Mesothelial cell of epicardium (in vitro differentiated cells): ENCODE measurements around the gene DPF3. TPM values are rescaled to one million over a fixed set of nuclear protein-coding genes. Genes with fewer than 3 reads are reported as not detected.
A peak's percentile ranks its signal among the peaks of the same experiment; 100 is the strongest.

Experiments used
- DNase-seq, 2 experiments: peaks; one replicate each; pipeline ENCODE4 v3.0.0; 2021; ENCODE audit warnings: low spot score in 2 of 2; ENCODE audit not compliant: unreplicated experiment in 2 of 2
- H3K27ac Mint-ChIP-seq: 2 replicates; pipeline ENCODE4 v1.8.0; 2021; ENCODE audit warnings: mixed read lengths
- H3K27me3 Mint-ChIP-seq: 2 replicates; pipeline ENCODE4 v1.8.0; 2021; ENCODE audit warnings: low read depth, mixed read lengths
- H3K36me3 Mint-ChIP-seq: 2 replicates; pipeline ENCODE4 v1.8.0; 2021; ENCODE audit warnings: mixed read lengths
- H3K4me1 Mint-ChIP-seq: 2 replicates; pipeline ENCODE4 v1.8.0; 2021; ENCODE audit warnings: mixed read lengths
- H3K4me3 Mint-ChIP-seq: 2 replicates; pipeline ENCODE4 v1.8.0; 2021; ENCODE audit warnings: mild to moderate bottlenecking, moderate library complexity, mixed read lengths
- H3K9me3 Mint-ChIP-seq: 2 replicates; pipeline ENCODE4 v1.8.0; 2021; ENCODE audit warnings: mixed read lengths
- CTCF ChIP-seq: fragments of 200-600 bp; sonication (generic); IDR thresholded peaks from one replicate; pipeline ENCODE4 v1.5.0; 2021; ENCODE audit warnings: antibody characterized with exemption; ENCODE audit not compliant: unreplicated experiment
- total RNA-seq: library from RNA; stranded (reverse); gene quantifications from 3 replicates; pipeline ENCODE4 v1.2.1, GENCODE V29; 2021

Gene DPF3
- total RNA-seq, 1 donor from 2014 or later: 1.3 TPM

GRCh38 chr14:72783741-72784140, 110.2 kb downstream of the DPF3 start:
- TF ChIP-seq CTCF: no peak
- Mint-ChIP-seq H3K36me3 (no peaks in the 10 kb centered on the region), H3K27me3 (no peaks in the 10 kb centered on the region), H3K4me1 (peaks cover 38% of the 10 kb centered on the region), H3K4me3 (no peak overlapping the region), H3K27ac (no peak overlapping the region), H3K9me3 (no peaks in the 10 kb centered on the region)
- DNase-seq: no peak

GRCh38 chr14:72782817-72783216, 111.1 kb downstream of the DPF3 start:
- TF ChIP-seq CTCF: no peak
- H3K27ac Mint-ChIP-seq: peak overlapping the region; percentile 61

GRCh38 chr14:72781561-72782508, 112.1 kb downstream of the DPF3 start:
- no peak for TF ChIP-seq CTCF
- H3K27ac Mint-ChIP-seq: peak overlapping the region; percentile 92
- DNase-seq: no peak
- H3K27me3 Mint-ChIP-seq: no peaks in the 10 kb centered on the region
- peaks cover 29% of the 10 kb centered on the region for H3K4me1 Mint-ChIP-seq
- H3K4me3 Mint-ChIP-seq: no peak overlapping the region
- no peaks in the 10 kb centered on the region for H3K36me3 Mint-ChIP-seq
- peaks cover 6% of the 10 kb centered on the region for H3K9me3 Mint-ChIP-seq

More at GRCh38 chr14:72782817-72783216, 111.1 kb downstream of the DPF3 start:
- Mint-ChIP-seq H3K9me3 (peaks cover 2% of the 10 kb centered on the region), H3K4me3 (no peak overlapping the region), H3K4me1 (peaks cover 29% of the 10 kb centered on the region), H3K36me3 (no peaks in the 10 kb centered on the region), H3K27me3 (no peaks in the 10 kb centered on the region)
- DNase-seq: no peak

GRCh38 chr14:72780751-72781150, 113.2 kb downstream of the DPF3 start:
- no peak for DNase-seq
- no peak for TF ChIP-seq CTCF
- no peak overlapping the region for H3K27ac Mint-ChIP-seq

GRCh38 chr14:72779679-72780078, 114.2 kb downstream of the DPF3 start:
- no peaks in the 10 kb centered on the region for H3K27me3 Mint-ChIP-seq
- H3K4me1 Mint-ChIP-seq: peaks cover 44% of the 10 kb centered on the region
- H3K9me3 Mint-ChIP-seq: peaks cover 6% of the 10 kb centered on the region
- no peak for DNase-seq
- H3K4me3 Mint-ChIP-seq: no peak overlapping the region
- H3K36me3 Mint-ChIP-seq: no peaks in the 10 kb centered on the region
- H3K27ac Mint-ChIP-seq: no peak overlapping the region
- TF ChIP-seq CTCF: no peak

More at GRCh38 chr14:72780751-72781150, 113.2 kb downstream of the DPF3 start:
- Mint-ChIP-seq H3K27me3 (no peaks in the 10 kb centered on the region), H3K9me3 (peaks cover 6% of the 10 kb centered on the region), H3K4me1 (peaks cover 38% of the 10 kb centered on the region), H3K36me3 (no peaks in the 10 kb centered on the region), H3K4me3 (no peak overlapping the region)
